Anterior cingulate cortex (tissue), 58 donors: ENCODE results near the gene ZNF490.
"Not testable (repeated sequence)": the region's sequence is repeated elsewhere in the genome, so short reads cannot be mapped to it uniquely, and the experiment has no call there.

Source experiments
- DNase-seq, 58 donors: peaks; one replicate each; lab custom pipeline; 2025; lab: John Stamatoyannopoulos, UW

The ZNF490 gene

GRCh38 chr19:12623361-12624031 lies 12.9 kb upstream of the ZNF490 start:
- DNase-seq: no peak

- not testable (repeated sequence) for DNase-seq
Measured at GRCh38 chr19:12621253-12622024, 10.8 kb upstream of the ZNF490 start.

GRCh38 chr19:12617646-12618045 lies 7.0 kb upstream of the ZNF490 start:
- no peak for DNase-seq

GRCh38 chr19:12611361-12611699 lies 717 bp upstream of the ZNF490 start:
- peak in 52 of 58 donors; percentile 9 to 80 (median 44) for DNase-seq

GRCh38 chr19:12607631-12608030 lies 3.0 kb downstream of the ZNF490 start:
- DNase-seq: peak in 2 of 58 donors; percentile 0

GRCh38 chr19:12606796-12607195 lies 3.8 kb downstream of the ZNF490 start:
- no peak for DNase-seq

- DNase-seq: peak in 1 of 58 donors; percentile 3
Measured at GRCh38 chr19:12603714-12604113, 6.9 kb downstream of the ZNF490 start.

GRCh38 chr19:12597594-12597993 lies 13.0 kb downstream of the ZNF490 start:
- DNase-seq: no peak

- peak in 24 of 58 donors; percentile 1 to 37 (median 8) for DNase-seq
Measured at GRCh38 chr19:12596927-12597548, 13.6 kb downstream of the ZNF490 start.

- DNase-seq: no peak
Measured at GRCh38 chr19:12596485-12596884, 14.1 kb downstream of the ZNF490 start.

GRCh38 chr19:12581100-12581499 lies 29.5 kb downstream of the ZNF490 start:
- no peak for DNase-seq

- no peak for DNase-seq
Measured at GRCh38 chr19:12580180-12580694, 30.4 kb downstream of the ZNF490 start.

- no peak for DNase-seq
Measured at GRCh38 chr19:12578641-12579040, 32.0 kb downstream of the ZNF490 start.

- DNase-seq: no peak
Measured at GRCh38 chr19:12574036-12574435, 36.6 kb downstream of the ZNF490 start.

- no peak for DNase-seq
Measured at GRCh38 chr19:12567951-12568350, 42.7 kb downstream of the ZNF490 start.

GRCh38 chr19:12566380-12566779 lies 44.2 kb downstream of the ZNF490 start:
- DNase-seq: not testable (repeated sequence)

GRCh38 chr19:12564016-12564664 lies 46.5 kb downstream of the ZNF490 start:
- DNase-seq: peak in 57 of 58 donors; percentile 19 to 94 (median 79)

- DNase-seq: no peak
Measured at GRCh38 chr19:12555456-12555930, 55.1 kb downstream of the ZNF490 start.

GRCh38 chr19:12551060-12551832 lies 59.4 kb downstream of the ZNF490 start, which contains the start of gene ZNF564:
ZNF564 (minus strand) TSS chr19:12551482; CDS start chr19:12551332, 150 bp downstream.
- peak; percentile 82 to 99 (median 96) for DNase-seq

GRCh38 chr19:12546903-12547302 lies 63.7 kb downstream of the ZNF490 start:
- no peak for DNase-seq
